HPDE6-E6E7 (cell line): ENCODE measurements around the gene MCTP1.

Experiments
- DNase-seq: peaks from one replicate; pipeline ENCODE4 v3.0.0; 2011; ENCODE audit warnings: missing footprints; ENCODE audit errors: extremely low spot score

MCTP1 gene

GRCh38 chr5:95284572-95285408, at the start of gene MCTP1:
MCTP1 (minus strand) TSS chr5:95285094.
- DNase-seq: peak; percentile 9

DNA sequence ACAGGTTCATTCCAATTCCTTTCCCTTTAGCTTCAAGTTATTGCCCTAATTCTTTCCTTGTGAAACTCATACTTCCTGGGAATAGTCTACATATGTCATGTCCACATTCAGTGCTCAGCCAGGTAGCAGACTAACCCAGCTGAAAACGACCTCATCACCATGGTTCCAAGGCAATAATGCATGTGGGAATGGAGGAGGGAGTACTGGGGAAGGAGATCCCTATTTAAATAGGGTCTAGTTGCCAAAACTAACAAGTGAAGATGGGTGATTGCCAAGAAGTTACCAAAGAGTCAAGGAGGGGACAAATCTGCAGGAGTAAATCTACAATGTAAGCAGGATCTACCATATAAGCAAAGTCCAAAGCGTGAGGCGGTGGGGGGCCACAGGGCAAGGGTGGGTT, 47.3 kb upstream of the MCTP1 start:
- no peak for DNase-seq

- no peak for DNase-seq
These were observed 46.5 kb upstream of the MCTP1 start for GRCh38 chr5:95331358-95331757.

GRCh38 chr5:95327211-95327610, 42.3 kb upstream of the MCTP1 start:
- DNase-seq: peak; percentile 6

DNA sequence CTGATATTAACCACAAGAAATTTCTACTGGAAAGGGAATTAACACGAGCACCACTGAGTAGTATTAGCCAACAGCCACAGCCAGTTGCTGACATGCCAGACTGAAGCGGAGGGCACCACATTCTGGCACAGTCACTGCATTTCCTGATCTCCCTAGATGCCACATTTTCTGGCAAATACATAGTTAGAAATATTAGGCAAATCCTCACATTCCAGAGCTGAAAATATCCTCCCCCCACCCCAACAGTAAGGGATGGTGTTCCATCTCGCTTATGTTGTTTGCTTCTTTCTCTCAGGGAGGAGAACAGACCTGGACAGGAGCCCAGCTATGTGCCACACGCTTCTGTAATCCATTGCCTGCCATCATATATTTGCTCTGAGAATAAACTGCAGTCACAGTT, 32.8 kb upstream of the MCTP1 start:
- no peak for DNase-seq

DNA sequence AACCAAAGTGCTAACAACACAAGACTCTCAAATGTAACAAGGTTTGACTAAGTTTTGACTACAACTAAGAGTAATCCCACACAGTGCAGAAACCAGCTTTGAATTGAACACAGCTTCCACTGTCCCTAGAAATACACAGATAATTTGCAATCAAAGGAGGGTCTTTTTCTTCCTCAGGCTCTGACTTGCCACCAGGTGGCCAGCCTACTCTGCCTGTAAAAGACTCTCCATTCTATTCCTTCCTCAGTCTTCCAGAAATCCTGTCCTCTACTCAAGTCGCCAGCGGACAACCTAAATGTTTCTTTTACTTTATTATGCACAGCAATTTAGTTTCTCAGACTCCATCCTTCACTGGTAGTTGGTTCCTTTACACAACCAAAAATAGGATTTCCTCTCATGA, 32.2 kb upstream of the MCTP1 start:
- DNase-seq: no peak

DNA sequence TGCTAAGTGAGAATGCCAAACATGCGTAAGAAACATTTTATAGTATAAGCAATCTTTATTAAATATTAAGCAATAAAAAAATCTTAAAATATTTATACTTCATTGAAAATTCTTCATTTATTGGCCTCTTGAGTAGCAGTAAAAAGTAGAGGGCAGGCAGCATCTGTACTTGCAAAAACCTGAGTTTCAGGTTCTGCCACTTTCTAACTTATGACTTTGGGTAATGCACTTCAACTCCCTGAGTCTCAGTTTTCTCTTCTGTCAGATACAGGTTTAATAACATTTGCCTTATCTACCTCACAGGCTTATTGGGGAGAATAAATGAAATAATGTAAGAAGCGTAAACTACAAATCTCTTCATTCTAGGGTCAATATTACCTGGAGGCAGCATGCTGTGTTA, 19.8 kb upstream of the MCTP1 start:
- no peak for DNase-seq

GRCh38 chr5:95298651-95299050, 13.8 kb upstream of the MCTP1 start:
- DNase-seq: no peak

- DNase-seq: no peak
These were observed 11.4 kb upstream of the MCTP1 start for GRCh38 chr5:95296291-95296690.

- no peak for DNase-seq
These were observed 488 bp upstream of the MCTP1 start for GRCh38 chr5:95285409-95285755.

DNA sequence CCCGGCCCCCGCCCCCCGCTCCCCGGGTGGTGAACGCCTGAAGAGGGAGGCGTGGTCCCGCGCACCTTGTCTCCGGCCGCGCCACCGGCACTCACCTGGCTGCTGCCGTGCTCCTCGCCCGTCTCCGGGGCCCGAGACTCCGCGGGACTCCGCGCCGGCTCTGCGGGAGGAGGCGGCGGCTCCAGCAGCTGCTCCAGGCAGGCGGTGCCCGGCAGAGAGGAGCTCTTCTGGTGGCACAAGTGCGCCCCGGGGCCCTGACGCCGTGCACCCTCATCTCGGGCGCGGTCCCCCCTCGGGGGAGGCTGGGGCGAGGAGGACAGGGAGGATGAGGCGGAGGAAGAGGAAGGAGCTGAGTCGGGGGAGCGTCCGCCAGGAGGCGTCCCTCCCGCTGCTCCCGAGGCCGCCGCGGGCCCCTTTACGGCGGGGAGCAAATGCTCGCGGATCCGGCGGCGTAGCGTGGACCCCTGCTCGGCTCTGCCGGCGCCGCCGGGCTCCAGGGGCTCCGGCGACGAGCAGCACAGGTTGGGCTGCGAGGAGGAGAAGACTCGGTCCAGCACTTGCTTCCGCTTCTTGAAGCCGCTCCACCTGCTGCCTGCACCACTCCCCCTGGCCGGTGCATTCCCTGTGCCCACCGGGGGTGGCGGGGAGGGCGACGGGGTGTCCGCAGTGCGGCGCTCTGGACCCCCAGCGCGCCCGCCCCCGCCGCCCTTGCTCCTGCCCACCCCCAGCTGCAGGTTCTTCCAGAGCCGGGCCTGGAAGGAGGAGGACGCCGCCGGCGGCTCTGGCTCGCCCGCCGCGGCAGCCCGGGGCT, 928 bp downstream of the MCTP1 start:
- DNase-seq: peak; percentile 20

DNA sequence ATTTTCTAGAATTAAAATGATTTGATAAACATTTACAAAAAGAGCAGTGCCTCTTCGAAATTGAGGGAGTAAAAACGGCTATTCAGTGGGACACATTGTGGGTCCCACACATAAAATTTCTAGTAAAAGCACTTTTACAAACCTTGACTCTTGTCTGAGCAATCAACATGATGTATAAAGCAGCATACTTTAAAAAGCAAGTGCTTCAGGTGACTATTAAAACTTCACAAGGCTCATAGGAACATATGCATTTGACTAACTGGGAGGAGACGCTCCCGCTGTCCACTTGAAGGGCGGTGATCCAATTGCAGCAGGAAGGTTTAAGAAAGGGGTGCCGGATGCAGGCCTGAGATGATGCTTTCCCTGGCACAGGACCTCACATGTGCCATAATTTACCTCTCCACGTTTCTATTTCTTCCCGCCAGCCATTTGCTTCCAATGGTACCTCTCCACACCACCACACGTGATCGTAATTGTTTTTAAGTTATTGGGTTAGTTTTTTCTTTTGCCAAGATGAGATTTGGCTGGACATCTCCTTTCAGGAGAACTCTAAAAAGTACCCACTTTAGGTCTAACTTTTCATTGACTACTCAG, 1.8 kb downstream of the MCTP1 start:
- no peak for DNase-seq

GRCh38 chr5:95281226-95281625, 3.7 kb downstream of the MCTP1 start:
- peak; percentile 10 for DNase-seq

DNA sequence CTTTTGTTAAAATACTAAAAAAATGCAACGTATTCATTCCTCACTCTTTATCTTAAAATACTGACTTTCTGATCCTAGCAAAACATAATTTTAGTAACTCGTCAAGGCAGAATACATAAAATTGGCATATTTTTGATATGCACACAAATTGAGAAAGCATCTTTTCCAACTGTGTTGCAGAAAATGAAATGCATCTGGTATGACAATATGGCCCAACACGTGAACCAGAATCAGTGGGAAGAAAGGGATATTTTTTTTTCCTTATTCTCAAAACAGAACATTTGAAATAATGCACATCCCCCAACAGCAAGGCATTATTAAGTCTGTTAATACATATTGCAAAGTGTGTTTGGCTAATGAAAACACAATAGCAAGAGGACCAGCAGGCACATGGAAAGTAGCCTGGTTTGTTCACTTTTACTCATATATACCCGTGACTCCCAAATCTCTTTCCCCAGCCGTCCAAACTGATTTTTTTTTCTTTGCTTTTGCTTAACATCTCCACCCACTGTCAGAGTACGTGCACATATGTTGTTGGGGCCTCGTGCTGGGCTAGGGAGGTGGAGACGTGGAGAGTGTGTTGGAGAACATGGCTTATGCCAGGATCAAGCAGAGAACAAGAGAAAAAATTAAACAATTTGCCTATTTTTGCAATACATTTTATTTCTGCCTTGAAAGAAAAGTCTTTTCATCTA, 4.3 kb downstream of the MCTP1 start:
- no peak for DNase-seq

GRCh38 chr5:95274011-95274410, 10.9 kb downstream of the MCTP1 start:
- DNase-seq: no peak

DNA sequence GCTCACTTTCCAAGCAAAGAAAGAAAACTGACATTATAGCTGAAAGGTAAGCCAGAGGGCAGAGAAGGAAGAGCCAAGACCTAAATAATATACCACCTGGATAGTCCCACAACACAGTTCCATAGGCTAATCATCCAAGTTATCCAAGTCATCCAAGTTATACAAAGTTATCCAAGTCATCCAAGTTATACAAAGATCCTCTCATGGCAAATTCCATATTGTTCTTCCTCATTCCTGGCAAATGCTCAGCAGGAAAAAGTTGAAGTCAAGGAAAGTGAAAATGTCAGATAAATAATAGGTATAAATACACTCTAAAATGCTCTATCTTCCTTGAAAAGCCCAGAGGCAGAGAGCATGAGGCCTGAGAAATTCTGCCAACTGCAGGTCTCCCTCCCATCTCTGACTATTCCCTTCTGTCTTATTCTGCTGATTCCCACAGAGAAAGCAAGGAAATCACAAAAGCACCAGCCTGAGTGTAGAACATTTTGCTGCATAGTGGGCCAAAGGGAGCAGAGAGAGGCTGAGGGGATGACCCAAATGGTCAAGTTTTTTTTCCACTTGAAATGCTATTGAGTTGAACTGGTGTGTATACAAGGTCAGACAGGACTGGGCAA, 12.5 kb downstream of the MCTP1 start:
- DNase-seq: no peak

DNA sequence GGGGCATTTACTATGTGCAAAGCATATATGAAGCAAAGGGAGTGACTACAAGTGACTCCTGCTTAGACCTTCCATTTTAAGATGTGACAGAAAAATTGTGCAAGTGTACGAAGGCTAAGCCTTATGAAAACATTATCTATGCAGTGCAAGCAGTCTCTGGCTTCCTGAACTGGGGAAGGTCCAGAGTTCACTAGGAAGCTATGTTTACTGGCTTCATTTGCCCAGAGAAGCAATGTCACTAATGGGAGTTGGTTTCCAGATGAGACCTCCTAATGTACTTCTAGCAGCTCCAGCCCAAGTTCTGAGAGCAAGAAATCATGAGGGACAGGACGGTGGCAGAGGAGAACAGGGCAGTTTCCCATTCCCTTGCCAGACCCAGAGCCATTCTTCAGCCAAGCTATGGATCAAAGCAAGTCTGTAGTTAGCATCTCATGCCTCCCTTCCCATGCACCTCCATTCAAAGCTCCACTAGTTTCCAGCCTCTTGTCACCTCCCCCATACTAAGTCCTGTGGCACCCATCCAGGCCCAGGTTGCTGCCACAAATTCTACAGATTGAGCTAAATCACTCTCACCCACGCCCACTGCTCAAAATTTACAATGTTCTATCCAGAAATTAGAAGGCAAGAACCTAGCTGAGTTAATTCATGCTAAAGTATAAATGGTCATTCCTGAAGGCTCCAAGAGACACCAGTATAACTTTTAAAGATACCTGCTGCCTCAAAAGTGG, 21.8 kb downstream of the MCTP1 start:
- no peak for DNase-seq

- DNase-seq: no peak
These were observed 23.3 kb downstream of the MCTP1 start for GRCh38 chr5:95261437-95262175.

GRCh38 chr5:95256991-95257390, 27.9 kb downstream of the MCTP1 start:
- DNase-seq: no peak

- DNase-seq: no peak
These were observed 28.4 kb downstream of the MCTP1 start for GRCh38 chr5:95256446-95256845.
